Measurements from ENCODE around the gene TMEM14C. TPM values are rescaled to one million over a fixed set of nuclear protein-coding genes. Genes with fewer than 3 reads are reported as not detected.

The TMEM14C gene
- total and polyA plus RNA-seq, 7 donors, result 64.4 to 161 (median 87.9) TPM

GRCh38 chr6:10759312-10759839 is 36.5 kb downstream of the TMEM14C start:
- 46 to 57% (median 47%) methylated on average over 3 of the region's 3 CpGs for WGBS, 3 donors
- TF ChIP-seq CTCF (IDR thresholded peaks at IDR 0.05), result peak; percentile 27

DNA sequence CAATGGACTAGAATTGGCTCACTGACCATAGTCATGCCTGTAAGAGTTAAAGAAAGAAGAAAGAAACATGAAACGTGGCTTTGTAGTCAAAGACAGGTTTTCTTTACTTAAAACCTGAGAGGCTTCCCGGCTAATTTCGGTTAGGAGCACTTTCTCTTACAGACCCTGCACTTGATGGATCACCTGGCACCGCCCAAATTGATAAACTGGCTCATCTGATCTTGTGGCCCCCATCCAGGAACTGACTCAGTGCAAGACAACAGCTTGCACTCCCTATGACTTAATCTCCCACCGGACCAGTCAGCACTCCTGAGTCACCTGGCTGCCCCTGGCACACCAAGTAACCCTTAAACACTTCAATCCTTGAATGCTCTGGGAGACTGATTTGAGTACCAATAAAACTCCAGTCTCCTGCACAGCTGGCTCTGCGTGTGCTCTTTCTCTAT is 37.0 kb downstream of the TMEM14C start:
- Histone ChIP-seq H3K4me1 (peaks cover 8% of the 10 kb centered on the region), H3K4me3 (no peak overlapping the region), H3K36me3 (ENCODE audit: insufficient read depth in 1 of 2, low read depth in 1 of 2) (peaks cover 3 to 41% of the 10 kb centered on the region in 2 donors), H3K27ac (peak overlapping the region; percentile 46), H3K27me3 (ENCODE audit: insufficient read depth in 3 of 3, low read length in 2 of 3) (no peaks in the 10 kb centered on the region), H3K9me3 (no peaks in the 10 kb centered on the region)
- intact Hi-C loops (cut with DNase I), result no loop called here
- DNase-seq (peak; percentile 46 to 57), ATAC-seq (peak; percentile 68 to 85 (median 84))
- 57 to 63% (median 58%) methylated on average over 6 of the region's 6 CpGs for WGBS, 3 donors
- TF ChIP-seq CTCF (IDR thresholded peaks at IDR 0.05), result no peak

More at GRCh38 chr6:10759312-10759839, 36.5 kb downstream of the TMEM14C start:
- H3K36me3 ChIP-seq (ENCODE audit: insufficient read depth in 1 of 2, low read depth in 1 of 2), result peaks cover 3 to 46% of the 10 kb centered on the region in 2 donors
- no peak for DNase-seq
- H3K27me3 ChIP-seq (ENCODE audit: insufficient read depth in 3 of 3, low read length in 2 of 3), result no peaks in the 10 kb centered on the region
- peak in 2 of 4 donors; percentile 52 to 70 for ATAC-seq
- H3K4me3 ChIP-seq, result no peak overlapping the region
- intact Hi-C loops (cut with DNase I), result no loop called here
- peaks cover 8% of the 10 kb centered on the region for H3K4me1 ChIP-seq
- peak overlapping the region; percentile 46 for H3K27ac ChIP-seq
- no peaks in the 10 kb centered on the region for H3K9me3 ChIP-seq

GRCh38 chr6:10763006-10763405 is 40.1 kb downstream of the TMEM14C start:
- TF ChIP-seq CTCF (IDR thresholded peaks at IDR 0.05), result no peak
- intact Hi-C loops (cut with DNase I), result no loop called here
- Histone ChIP-seq H3K4me3 (no peak overlapping the region), H3K27ac (no peak overlapping the region), H3K4me1 (peaks cover 8% of the 10 kb centered on the region), H3K36me3 (ENCODE audit: insufficient read depth in 1 of 2, low read depth in 1 of 2) (peaks cover 0 to 17% of the 10 kb centered on the region in 2 donors), H3K27me3 (ENCODE audit: insufficient read depth in 3 of 3, low read length in 2 of 3) (no peaks in the 10 kb centered on the region), H3K9me3 (no peaks in the 10 kb centered on the region)
- DNase-seq, result peak in 1 of 2 donors; percentile 20
- ATAC-seq, result peak in 1 of 4 donors; percentile 60
- WGBS, 3 donors, result 83 to 90% (median 86%) methylated on average over 2 of the region's 2 CpGs

DNA sequence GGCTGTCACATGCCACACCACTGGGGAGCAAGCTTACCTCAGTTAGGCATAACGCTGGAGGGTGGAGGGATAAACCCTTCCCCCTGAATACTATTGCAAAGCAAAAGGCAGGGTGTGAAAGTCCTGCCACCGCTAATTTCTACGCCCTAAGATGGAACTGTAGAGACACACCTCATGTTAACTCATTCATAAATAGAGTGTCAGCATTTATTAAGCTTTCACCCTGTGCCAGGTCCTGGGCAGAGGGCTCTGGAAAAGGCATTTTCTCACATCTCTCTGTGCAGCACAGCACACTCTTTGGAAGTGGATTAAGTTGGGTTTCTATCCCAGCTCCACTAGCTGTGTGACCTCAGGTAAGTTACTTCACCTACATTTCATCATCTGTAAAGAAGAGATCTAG is 46.5 kb downstream of the TMEM14C start:
- Histone ChIP-seq H3K27me3 (ENCODE audit: insufficient read depth in 3 of 3, low read length in 2 of 3) (no peaks in the 10 kb centered on the region), H3K4me1 (no peaks in the 10 kb centered on the region), H3K36me3 (ENCODE audit: insufficient read depth in 1 of 2, low read depth in 1 of 2) (peaks cover 0 to 51% of the 10 kb centered on the region in 2 donors), H3K9me3 (no peaks in the 10 kb centered on the region), H3K4me3 (no peak overlapping the region), H3K27ac (no peak overlapping the region)
- DNase-seq, result no peak
- intact Hi-C loops (cut with DNase I), result no loop called here
- TF ChIP-seq CTCF (IDR thresholded peaks at IDR 0.05), result no peak
- no peak for ATAC-seq
- 89 to 96% (median 91%) methylated on average over 3 of the region's 3 CpGs for WGBS, 3 donors

All from psoas muscle (tissue), 8 donors.